ENCODE results near the gene TMEM138. TPM values are rescaled to one million over a fixed set of nuclear protein-coding genes. Genes with fewer than 3 reads are reported as not detected.

TMEM138 gene
- total RNA-seq, 1 experiment from 2014 or later, result 38.8 TPM

GRCh38 chr11:61350803-61351202, 11.4 kb upstream of the TMEM138 start (continued):
- TF ChIP-seq ELF4 (CRISPR knock-in tag; IDR thresholded peaks at IDR 0.05; ENCODE audit: low read depth) (no peak), CDX4 (CRISPR knock-in tag; IDR thresholded peaks at IDR 0.05; ENCODE audit: borderline replicate concordance) (no peak)

GRCh38 chr11:61352038-61352437, 10.1 kb upstream of the TMEM138 start:
- TF ChIP-seq ZSCAN18 (CRISPR knock-in tag; IDR thresholded peaks at IDR 0.05) (no peak), PRDM15 (CRISPR knock-in tag; IDR thresholded peaks at IDR 0.05) (no peak), ETV6 (CRISPR knock-in tag; IDR thresholded peaks at IDR 0.05) (no peak), ARID4B (CRISPR knock-in tag; IDR thresholded peaks at IDR 0.05; ENCODE audit: borderline replicate concordance) (no peak), CDX4 (CRISPR knock-in tag; IDR thresholded peaks at IDR 0.05; ENCODE audit: borderline replicate concordance) (no peak), FOXJ3 (CRISPR knock-in tag; IDR thresholded peaks at IDR 0.05; ENCODE audit: borderline replicate concordance) (no peak), NFE2L1 (CRISPR knock-in tag; IDR thresholded peaks at IDR 0.05) (no peak)
- DNase-seq (ENCODE audit: low spot score) (no peak), ATAC-seq (no peak)
- Mint-ChIP-seq H3K27ac (no peak overlapping the region), H3K27me3 (ENCODE audit: low read depth) (no peaks in the 10 kb centered on the region), H3K4me1 (no peaks in the 10 kb centered on the region), H3K36me3 (peaks cover 15% of the 10 kb centered on the region), H3K9me3 (no peaks in the 10 kb centered on the region), H3K4me3 (no peak overlapping the region)
- ChIA-PET POLR2A (no interaction called here), CTCF (interaction anchor here (0.9 to 1.5 kb wide), 2 partner anchors 16 to 34 kb away, joined by 3 to 8 read pairs; no protein-coding TSS in a partner anchor)

GRCh38 chr11:61353131-61354067, 8.8 kb upstream of the TMEM138 start:
- Mint-ChIP-seq H3K36me3 (peaks cover 15% of the 10 kb centered on the region), H3K4me1 (no peaks in the 10 kb centered on the region), H3K9me3 (no peaks in the 10 kb centered on the region), H3K4me3 (no peak overlapping the region), H3K27ac (no peak overlapping the region), H3K27me3 (ENCODE audit: low read depth) (no peaks in the 10 kb centered on the region)
- ChIA-PET POLR2A (no interaction called here), CTCF (interaction anchor here (1.2 to 3.7 kb wide), 3 partner anchors 17 to 32 kb away, joined by 3 to 19 read pairs (median 8); no protein-coding TSS in a partner anchor)
- no peak for ATAC-seq
- DNase-seq (ENCODE audit: low spot score), result no peak
- TF ChIP-seq RELA (CRISPR knock-in tag; IDR thresholded peaks at IDR 0.05; ENCODE audit: borderline replicate concordance) (no peak), JUN (CRISPR knock-in tag; IDR thresholded peaks at IDR 0.05) (no peak), IRF1 (CRISPR knock-in tag; IDR thresholded peaks at IDR 0.05) (no peak), NFE2L1 (CRISPR knock-in tag; IDR thresholded peaks at IDR 0.05) (no peak), CBFB (CRISPR knock-in tag; IDR thresholded peaks at IDR 0.05; ENCODE audit: low read depth) (no peak), ELF4 (CRISPR knock-in tag; IDR thresholded peaks at IDR 0.05; ENCODE audit: low read depth) (no peak), HMGA2 (CRISPR knock-in tag; IDR thresholded peaks at IDR 0.05) (no peak), JAZF1 (CRISPR knock-in tag; IDR thresholded peaks at IDR 0.05) (no peak), TCF7 (CRISPR knock-in tag; IDR thresholded peaks at IDR 0.05; ENCODE audit: low read depth) (no peak), SOX15 (CRISPR knock-in tag; IDR thresholded peaks at IDR 0.05) (no peak), ZNF425 (CRISPR knock-in tag; conservative IDR thresholded peaks at IDR 0.05) (no peak)
